Neural cell (in vitro differentiated cells): ENCODE measurements around the gene BEND5. TPM values are rescaled to one million over a fixed set of nuclear protein-coding genes. Genes with fewer than 3 reads are reported as not detected.
A peak's percentile ranks its signal among the peaks of the same experiment; 100 is the strongest.

Experiments
- H2AFZ ChIP-seq: fragments of 200-600, 300-800 bp; sonication (generic), shearing (Covaris generic); 2 replicates; pipeline ENCODE4 v1.6.0; 2014; ENCODE audit warnings: low read depth, mild to moderate bottlenecking, antibody characterized with exemption, low read length, moderate library complexity
- H3F3A ChIP-seq: fragments of 200-600 bp; shearing (Covaris generic); 2 replicates; pipeline ENCODE4 v1.6.1; 2016; ENCODE audit warnings: mild to moderate bottlenecking, moderate library complexity, mixed read lengths, antibody characterized with exemption, low read length; ENCODE audit not compliant: insufficient read depth, poor library complexity, severe bottlenecking
- H3K27ac ChIP-seq: fragments of 200-600, 300-800 bp; sonication (generic), shearing (Covaris generic); 2 replicates; pipeline ENCODE4 v1.5.1; 2014; ENCODE audit warnings: mild to moderate bottlenecking, low read length, moderate library complexity
- H3K27me3 ChIP-seq: fragments of 300-800, 200-600 bp; sonication (generic), shearing (Covaris generic); 2 replicates; pipeline ENCODE4 v1.6.0; 2014; ENCODE audit warnings: mild to moderate bottlenecking, low read depth, low read length, moderate library complexity; ENCODE audit not compliant: insufficient read depth
- H3K36me3 ChIP-seq: fragments of 300-800, 200-600 bp; sonication (generic), shearing (Covaris generic); 2 replicates; pipeline ENCODE4 v1.5.1; 2014; ENCODE audit warnings: mild to moderate bottlenecking, antibody characterized with exemption, low read length, moderate library complexity; ENCODE audit not compliant: insufficient read depth
- H3K4me2 ChIP-seq: fragments of 300-800, 200-600 bp; sonication (generic), shearing (Covaris generic); 2 replicates; pipeline ENCODE4 v1.6.0; 2014; ENCODE audit warnings: mild to moderate bottlenecking, low read length
- H3K4me3 ChIP-seq: fragments of 300-800, 200-600 bp; sonication (generic), shearing (Covaris generic); 2 replicates; pipeline ENCODE4 v1.5.1; 2014; ENCODE audit warnings: mild to moderate bottlenecking, low read length, moderate library complexity
- H3K79me2 ChIP-seq: fragments of 200-600 bp; shearing (Covaris generic); replicated peaks from 2 replicates; pipeline ENCODE4 v1.6.0; 2014; ENCODE audit warnings: mild to moderate bottlenecking, low read length, moderate library complexity; ENCODE audit not compliant: insufficient read depth
- H3K9ac ChIP-seq: fragments of 300-800, 200-600 bp; sonication (generic), shearing (Covaris generic); 2 replicates; pipeline ENCODE4 v1.6.1; 2016; ENCODE audit warnings: mild to moderate bottlenecking, low read length, mixed read lengths
- H3K9me2 ChIP-seq: fragments of 200-600 bp; shearing (Covaris generic); 2 replicates; pipeline ENCODE4 v1.6.1; 2016; ENCODE audit warnings: mild to moderate bottlenecking, low read length, mixed read lengths; ENCODE audit not compliant: insufficient read depth
- H3K9me3 ChIP-seq: fragments of 200-600, 300-800 bp; sonication (generic), shearing (Covaris generic); 2 replicates; pipeline ENCODE4 v1.6.1; 2016; ENCODE audit warnings: mild to moderate bottlenecking, mixed run types, low read length, moderate library complexity, mixed read lengths
- H4K20me1 ChIP-seq: fragments of 200-600 bp; shearing (Covaris generic); 2 replicates; pipeline ENCODE4 v1.6.1; 2016; ENCODE audit warnings: mild to moderate bottlenecking, mixed run types; ENCODE audit not compliant: insufficient read depth
- EP300 ChIP-seq: fragments of 450-650 bp; conservative IDR thresholded peaks from 2 replicates; pipeline ENCODE4 v1.6.1; 2014; ENCODE audit warnings: antibody characterized with exemption, mild to moderate bottlenecking, moderate library complexity; ENCODE audit not compliant: poor library complexity, severe bottlenecking
- EZH2 ChIP-seq: fragments of 200-600, 300-800 bp; shearing (Covaris generic), sonication (generic); IDR thresholded peaks from 2 replicates; pipeline ENCODE4 v1.6.1; 2014; ENCODE audit warnings: antibody characterized with exemption, low read length, borderline replicate concordance, mild to moderate bottlenecking; ENCODE audit not compliant: insufficient read depth, poor library complexity, severe bottlenecking
- MXI1 ChIP-seq: fragments of 450-650 bp; conservative IDR thresholded peaks from 2 replicates; pipeline ENCODE4 v1.6.1; 2014; ENCODE audit warnings: antibody characterized with exemption, mild to moderate bottlenecking; ENCODE audit not compliant: poor library complexity, severe bottlenecking
- POLR2AphosphoS5 ChIP-seq: IDR thresholded peaks from 2 replicates; pipeline ENCODE4 v1.6.1; 2012
- RAD21 ChIP-seq: fragments of 450-650 bp; conservative IDR thresholded peaks from 2 replicates; pipeline ENCODE4 v1.6.1; 2014; ENCODE audit warnings: antibody characterized with exemption, mild to moderate bottlenecking, moderate library complexity
- SMC3 ChIP-seq: fragments of 450-650 bp; conservative IDR thresholded peaks from 2 replicates; pipeline ENCODE4 v1.6.1; 2014; ENCODE audit warnings: antibody characterized with exemption, mild to moderate bottlenecking, moderate library complexity; ENCODE audit not compliant: poor library complexity
- TAF1 ChIP-seq: IDR thresholded peaks from 2 replicates; pipeline ENCODE4 v1.6.1; 2012; ENCODE audit warnings: low read depth
- polyA plus RNA-seq: library from polyadenylated mRNA; depleted of rRNA; stranded (reverse); fragments of >200 nt; gene quantifications from 2 replicates; pipeline ENCODE4 v1.2.3, GENCODE V29; 2014
- TF ChIP-seq, protein P1 (sequence below): fragments of 450-650 bp; IDR thresholded peaks from 2 replicates; pipeline ENCODE4 v1.5.1; 2014; ENCODE audit warnings: antibody characterized with exemption, mild to moderate bottlenecking, moderate library complexity; ENCODE audit not compliant: poor library complexity, severe bottlenecking
- TF ChIP-seq, protein P2 (sequence below): IDR thresholded peaks from 2 replicates; pipeline ENCODE4 v1.6.1; 2012; ENCODE audit warnings: borderline replicate concordance

BEND5 gene
- polyA plus RNA-seq, 1 donor from 2014 or later: 64.9 TPM

DNA sequence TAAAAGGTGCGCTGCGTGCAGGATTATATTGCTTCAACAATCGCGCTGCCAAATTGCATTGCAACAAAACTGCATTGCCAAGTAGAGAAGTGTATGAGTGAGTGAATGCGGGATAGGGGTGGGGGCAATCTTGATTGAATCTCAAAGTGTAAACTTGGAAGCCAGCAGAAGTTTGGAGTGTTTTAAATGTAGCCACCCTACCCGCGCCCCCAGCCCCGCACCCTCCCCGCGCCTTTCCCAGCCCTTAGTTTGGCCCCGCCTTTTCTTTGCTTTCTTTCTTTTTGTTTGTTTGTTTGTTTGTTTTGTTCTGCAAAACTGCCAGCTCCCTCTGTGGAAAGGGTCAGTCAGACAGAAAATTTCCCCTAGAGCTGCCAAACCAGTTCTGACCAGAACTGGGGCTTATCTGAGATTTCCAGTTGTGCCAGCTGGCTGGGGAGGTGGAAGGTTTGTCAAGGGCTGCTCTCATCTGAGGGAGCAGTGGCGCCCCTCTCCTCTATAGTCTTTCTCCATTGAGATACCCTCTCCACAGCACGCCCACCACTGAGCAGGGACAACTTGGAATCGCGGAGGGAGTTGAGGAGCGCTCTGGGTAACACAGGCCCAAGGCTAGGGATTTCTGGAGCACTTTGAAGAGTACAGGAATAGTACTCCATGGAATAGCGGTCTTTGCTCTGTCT is 666 bp upstream of the BEND5 start:
- Histone ChIP-seq H3K36me3 (no peaks in the 10 kb centered on the region), H3K27me3 (no peaks in the 10 kb centered on the region), H3K27ac (peak overlapping the region; percentile 72), H2AFZ (peak overlapping the region; percentile 63), H3K4me3 (peak overlapping the region; percentile 82), H3K9me2 (no peaks in the 10 kb centered on the region), H4K20me1 (peaks cover 2% of the 10 kb centered on the region), H3K79me2 (peaks cover 43% of the 10 kb centered on the region), H3K9me3 (no peaks in the 10 kb centered on the region), H3F3A (no peaks in the 10 kb centered on the region), H3K9ac (peak overlapping the region; percentile 94), H3K4me2 (peak overlapping the region; percentile 37)
- TF ChIP-seq SMC3 (no peak), MXI1 (no peak), EP300 (no peak), RAD21 (no peak), POLR2AphosphoS5 (no peak), TAF1 (no peak), EZH2 (no peak)
- TF ChIP-seq, protein P1, sequence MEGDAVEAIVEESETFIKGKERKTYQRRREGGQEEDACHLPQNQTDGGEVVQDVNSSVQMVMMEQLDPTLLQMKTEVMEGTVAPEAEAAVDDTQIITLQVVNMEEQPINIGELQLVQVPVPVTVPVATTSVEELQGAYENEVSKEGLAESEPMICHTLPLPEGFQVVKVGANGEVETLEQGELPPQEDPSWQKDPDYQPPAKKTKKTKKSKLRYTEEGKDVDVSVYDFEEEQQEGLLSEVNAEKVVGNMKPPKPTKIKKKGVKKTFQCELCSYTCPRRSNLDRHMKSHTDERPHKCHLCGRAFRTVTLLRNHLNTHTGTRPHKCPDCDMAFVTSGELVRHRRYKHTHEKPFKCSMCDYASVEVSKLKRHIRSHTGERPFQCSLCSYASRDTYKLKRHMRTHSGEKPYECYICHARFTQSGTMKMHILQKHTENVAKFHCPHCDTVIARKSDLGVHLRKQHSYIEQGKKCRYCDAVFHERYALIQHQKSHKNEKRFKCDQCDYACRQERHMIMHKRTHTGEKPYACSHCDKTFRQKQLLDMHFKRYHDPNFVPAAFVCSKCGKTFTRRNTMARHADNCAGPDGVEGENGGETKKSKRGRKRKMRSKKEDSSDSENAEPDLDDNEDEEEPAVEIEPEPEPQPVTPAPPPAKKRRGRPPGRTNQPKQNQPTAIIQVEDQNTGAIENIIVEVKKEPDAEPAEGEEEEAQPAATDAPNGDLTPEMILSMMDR: no peak
- TF ChIP-seq, protein P2, sequence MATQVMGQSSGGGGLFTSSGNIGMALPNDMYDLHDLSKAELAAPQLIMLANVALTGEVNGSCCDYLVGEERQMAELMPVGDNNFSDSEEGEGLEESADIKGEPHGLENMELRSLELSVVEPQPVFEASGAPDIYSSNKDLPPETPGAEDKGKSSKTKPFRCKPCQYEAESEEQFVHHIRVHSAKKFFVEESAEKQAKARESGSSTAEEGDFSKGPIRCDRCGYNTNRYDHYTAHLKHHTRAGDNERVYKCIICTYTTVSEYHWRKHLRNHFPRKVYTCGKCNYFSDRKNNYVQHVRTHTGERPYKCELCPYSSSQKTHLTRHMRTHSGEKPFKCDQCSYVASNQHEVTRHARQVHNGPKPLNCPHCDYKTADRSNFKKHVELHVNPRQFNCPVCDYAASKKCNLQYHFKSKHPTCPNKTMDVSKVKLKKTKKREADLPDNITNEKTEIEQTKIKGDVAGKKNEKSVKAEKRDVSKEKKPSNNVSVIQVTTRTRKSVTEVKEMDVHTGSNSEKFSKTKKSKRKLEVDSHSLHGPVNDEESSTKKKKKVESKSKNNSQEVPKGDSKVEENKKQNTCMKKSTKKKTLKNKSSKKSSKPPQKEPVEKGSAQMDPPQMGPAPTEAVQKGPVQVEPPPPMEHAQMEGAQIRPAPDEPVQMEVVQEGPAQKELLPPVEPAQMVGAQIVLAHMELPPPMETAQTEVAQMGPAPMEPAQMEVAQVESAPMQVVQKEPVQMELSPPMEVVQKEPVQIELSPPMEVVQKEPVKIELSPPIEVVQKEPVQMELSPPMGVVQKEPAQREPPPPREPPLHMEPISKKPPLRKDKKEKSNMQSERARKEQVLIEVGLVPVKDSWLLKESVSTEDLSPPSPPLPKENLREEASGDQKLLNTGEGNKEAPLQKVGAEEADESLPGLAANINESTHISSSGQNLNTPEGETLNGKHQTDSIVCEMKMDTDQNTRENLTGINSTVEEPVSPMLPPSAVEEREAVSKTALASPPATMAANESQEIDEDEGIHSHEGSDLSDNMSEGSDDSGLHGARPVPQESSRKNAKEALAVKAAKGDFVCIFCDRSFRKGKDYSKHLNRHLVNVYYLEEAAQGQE: no peak

DNA sequence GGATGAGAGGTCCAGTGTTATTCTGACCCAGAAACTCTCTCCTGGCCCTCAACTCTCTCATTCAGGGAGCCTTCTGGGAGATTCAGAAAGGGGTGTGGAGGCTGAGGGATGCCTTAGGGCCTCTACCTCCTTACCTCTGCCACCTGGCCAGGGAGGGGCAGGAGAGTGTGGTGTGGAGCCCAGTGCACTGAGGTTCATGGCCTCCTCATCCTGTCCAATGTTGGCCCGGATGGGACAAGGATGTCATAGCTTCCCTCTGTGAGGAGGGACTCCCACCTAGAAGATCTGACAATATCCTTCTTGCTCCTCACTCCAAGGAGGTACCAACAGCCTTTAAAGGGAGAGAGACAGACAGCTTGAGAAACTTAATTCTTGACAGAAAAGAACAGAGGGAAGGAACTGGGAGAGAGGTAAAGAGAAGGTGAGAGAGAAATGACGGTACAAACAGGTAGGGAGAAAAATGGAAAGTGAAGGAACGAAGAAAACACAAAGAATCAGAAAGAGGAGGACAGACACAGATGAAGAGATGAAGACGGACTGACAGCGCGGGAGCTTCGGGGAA is 779 bp downstream of the BEND5 start:
- TF ChIP-seq EZH2 (no peak), SMC3 (no peak), EP300 (no peak), MXI1 (no peak), POLR2AphosphoS5 (no peak), RAD21 (no peak), TAF1 (no peak)
- TF ChIP-seq, protein P1: no peak
- TF ChIP-seq, protein P2: no peak
- H3K4me3 ChIP-seq: peak overlapping the region; percentile 82
- no peaks in the 10 kb centered on the region for H3K9me2 ChIP-seq
- peaks cover 5% of the 10 kb centered on the region for H4K20me1 ChIP-seq
- H2AFZ ChIP-seq: peak overlapping the region; percentile 61
- peak overlapping the region; percentile 98 for H3K4me2 ChIP-seq
- no peaks in the 10 kb centered on the region for H3K9me3 ChIP-seq
- H3K27me3 ChIP-seq: no peaks in the 10 kb centered on the region
- no peaks in the 10 kb centered on the region for H3K36me3 ChIP-seq
- peaks cover 50% of the 10 kb centered on the region for H3K79me2 ChIP-seq
- H3K27ac ChIP-seq: peak overlapping the region; percentile 72
- H3F3A ChIP-seq: no peaks in the 10 kb centered on the region
- H3K9ac ChIP-seq: peak overlapping the region; percentile 94
